MM.1S (cell line): ENCODE results near the gene IFT27.

Experiments
- DNase-seq: peaks from one replicate; pipeline ENCODE4 v3.0.0-alpha.2; 2015
- H2AFZ ChIP-seq: fragments of 300-600 bp; sonication (generic); 2 replicates; pipeline ENCODE4 v1.6.0; 2016; ENCODE audit warnings: antibody characterized with exemption, low read length
- H3F3A ChIP-seq: fragments of 300-600 bp; sonication (generic); 2 replicates; pipeline ENCODE4 v1.6.1; 2016; ENCODE audit warnings: mild to moderate bottlenecking, antibody characterized with exemption, low read length, moderate library complexity, mixed read lengths; ENCODE audit not compliant: insufficient read depth
- H3K27ac ChIP-seq: fragments of 300-600 bp; sonication (generic); 2 replicates; pipeline ENCODE4 v1.5.1; 2016; ENCODE audit warnings: mild to moderate bottlenecking, low read length
- H3K27me3 ChIP-seq: fragments of 300-600 bp; sonication (generic); replicated peaks from 2 replicates; pipeline ENCODE4 v1.6.0; 2016; ENCODE audit warnings: low read length; ENCODE audit not compliant: insufficient read depth
- H3K36me3 ChIP-seq: fragments of 300-600 bp; sonication (generic); replicated peaks from 2 replicates; pipeline ENCODE4 v1.6.1; 2016; ENCODE audit warnings: mild to moderate bottlenecking, low read length, mixed read lengths; ENCODE audit not compliant: insufficient read depth
- H3K4me1 ChIP-seq: fragments of 300-600 bp; sonication (generic); 2 replicates; pipeline ENCODE4 v1.6.1; 2016; ENCODE audit warnings: low read length, mixed read lengths
- H3K4me2 ChIP-seq: fragments of 300-600 bp; sonication (generic); 2 replicates; pipeline ENCODE4 v1.6.0; 2016; ENCODE audit warnings: low read depth, low read length
- H3K4me3 ChIP-seq: fragments of 300-600 bp; sonication (generic); 2 replicates; pipeline ENCODE4 v1.5.1; 2016; ENCODE audit warnings: low read length, mixed read lengths
- H3K79me2 ChIP-seq: fragments of 300-600 bp; sonication (generic); 2 replicates; pipeline ENCODE4 v1.6.1; 2016; ENCODE audit warnings: mixed run types, low read length, mixed read lengths
- H3K9ac ChIP-seq: fragments of 300-600 bp; sonication (generic); 2 replicates; pipeline ENCODE4 v1.6.1; 2016; ENCODE audit warnings: low read length, mixed read lengths
- H3K9me2 ChIP-seq: fragments of 300-600 bp; sonication (generic); replicated peaks from 2 replicates; pipeline ENCODE4 v1.6.1; 2016; ENCODE audit warnings: mild to moderate bottlenecking, low read length, mixed read lengths; ENCODE audit not compliant: insufficient read depth
- H3K9me3 ChIP-seq: fragments of 300-600 bp; sonication (generic); replicated peaks from 2 replicates; pipeline ENCODE4 v1.6.1; 2016; ENCODE audit warnings: mild to moderate bottlenecking, low read length, mixed read lengths; ENCODE audit not compliant: insufficient read depth
- H4K20me1 ChIP-seq: fragments of 300-600 bp; sonication (generic); 2 replicates; pipeline ENCODE4 v1.6.1; 2016; ENCODE audit warnings: mild to moderate bottlenecking, low read length, moderate library complexity, mixed read lengths; ENCODE audit not compliant: insufficient read depth
- EZH2 ChIP-seq: fragments of 300-600 bp; sonication (generic); optimal IDR thresholded peaks from 2 replicates; pipeline ENCODE3; 2017; ENCODE audit warnings: low read depth, mild to moderate bottlenecking, antibody characterized with exemption, low read length, mixed read lengths
- EZH2phosphoT487 ChIP-seq: fragments of 300-600 bp; sonication (generic); IDR thresholded peaks from 2 replicates; pipeline ENCODE4 v1.6.1; 2018; ENCODE audit warnings: antibody characterized with exemption, low read length
- TF ChIP-seq, protein P1 (sequence below): fragments of 300-600 bp; sonication (generic); IDR thresholded peaks from 2 replicates; pipeline ENCODE4 v1.5.1; 2016; ENCODE audit warnings: antibody characterized with exemption, low read length, mixed read lengths

IFT27 gene

GRCh38 chr22:36809351-36809750 is 33.4 kb upstream of the IFT27 start:
- no peak overlapping the region for H2AFZ ChIP-seq
- H3K27ac ChIP-seq = no peak overlapping the region
- H4K20me1 ChIP-seq = no peaks in the 10 kb centered on the region
- H3K9me3 ChIP-seq = no peaks in the 10 kb centered on the region
- H3K9ac ChIP-seq = no peak overlapping the region
- H3K4me3 ChIP-seq = no peak overlapping the region
- DNase-seq = no peak
- H3K4me2 ChIP-seq = no peak overlapping the region
- no peaks in the 10 kb centered on the region for H3K36me3 ChIP-seq
- H3K79me2 ChIP-seq = no peaks in the 10 kb centered on the region
- no peaks in the 10 kb centered on the region for H3K9me2 ChIP-seq
- no peak for TF ChIP-seq EZH2
- TF ChIP-seq, protein P1, sequence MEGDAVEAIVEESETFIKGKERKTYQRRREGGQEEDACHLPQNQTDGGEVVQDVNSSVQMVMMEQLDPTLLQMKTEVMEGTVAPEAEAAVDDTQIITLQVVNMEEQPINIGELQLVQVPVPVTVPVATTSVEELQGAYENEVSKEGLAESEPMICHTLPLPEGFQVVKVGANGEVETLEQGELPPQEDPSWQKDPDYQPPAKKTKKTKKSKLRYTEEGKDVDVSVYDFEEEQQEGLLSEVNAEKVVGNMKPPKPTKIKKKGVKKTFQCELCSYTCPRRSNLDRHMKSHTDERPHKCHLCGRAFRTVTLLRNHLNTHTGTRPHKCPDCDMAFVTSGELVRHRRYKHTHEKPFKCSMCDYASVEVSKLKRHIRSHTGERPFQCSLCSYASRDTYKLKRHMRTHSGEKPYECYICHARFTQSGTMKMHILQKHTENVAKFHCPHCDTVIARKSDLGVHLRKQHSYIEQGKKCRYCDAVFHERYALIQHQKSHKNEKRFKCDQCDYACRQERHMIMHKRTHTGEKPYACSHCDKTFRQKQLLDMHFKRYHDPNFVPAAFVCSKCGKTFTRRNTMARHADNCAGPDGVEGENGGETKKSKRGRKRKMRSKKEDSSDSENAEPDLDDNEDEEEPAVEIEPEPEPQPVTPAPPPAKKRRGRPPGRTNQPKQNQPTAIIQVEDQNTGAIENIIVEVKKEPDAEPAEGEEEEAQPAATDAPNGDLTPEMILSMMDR = no peak
- TF ChIP-seq EZH2phosphoT487 = no peak
- peaks cover 20% of the 10 kb centered on the region for H3K27me3 ChIP-seq
- H3K4me1 ChIP-seq = peaks cover 5% of the 10 kb centered on the region; the same call in 1 of the 2 replicates
- H3F3A ChIP-seq = 0 out of 2 replicates have a peak, but pooled peaks cover 5% of the 10 kb centered on the region

GRCh38 chr22:36808721-36809344 is 32.9 kb upstream of the IFT27 start:
- Histone ChIP-seq H3K27ac (peak overlapping the region; percentile 28; the same call in 1 of the 2 replicates), H3F3A (0 out of 2 replicates have a peak, but pooled peaks cover 5% of the 10 kb centered on the region), H2AFZ (no peak overlapping the region), H3K4me3 (no peak overlapping the region), H3K27me3 (peaks cover 23% of the 10 kb centered on the region), H4K20me1 (no peaks in the 10 kb centered on the region), H3K4me1 (peaks cover 5% of the 10 kb centered on the region; the same call in 1 of the 2 replicates), H3K36me3 (no peaks in the 10 kb centered on the region), H3K9me3 (no peaks in the 10 kb centered on the region), H3K9ac (no peak overlapping the region), H3K4me2 (no peak overlapping the region), H3K79me2 (no peaks in the 10 kb centered on the region), H3K9me2 (no peaks in the 10 kb centered on the region)
- DNase-seq = peak; percentile 67
- TF ChIP-seq, protein P1 = no peak
- TF ChIP-seq EZH2 (no peak), EZH2phosphoT487 (no peak)

- Histone ChIP-seq H3K4me3 (no peak overlapping the region), H2AFZ (no peak overlapping the region), H3K79me2 (no peaks in the 10 kb centered on the region), H3K27ac (no peak overlapping the region), H3K9ac (no peak overlapping the region), H3K4me1 (peaks cover 5% of the 10 kb centered on the region; the same call in 1 of the 2 replicates), H3K4me2 (no peak overlapping the region), H4K20me1 (no peaks in the 10 kb centered on the region), H3K36me3 (no peaks in the 10 kb centered on the region), H3K9me3 (no peaks in the 10 kb centered on the region), H3K27me3 (peaks cover 29% of the 10 kb centered on the region), H3K9me2 (no peaks in the 10 kb centered on the region), H3F3A (0 out of 2 replicates have a peak, but pooled peaks cover 5% of the 10 kb centered on the region)
- TF ChIP-seq EZH2phosphoT487 (no peak), EZH2 (no peak)
- TF ChIP-seq, protein P1 = no peak
- DNase-seq = no peak
These were observed 31.7 kb upstream of the IFT27 start for GRCh38 chr22:36807627-36808026.
